Thyroid gland (tissue), 4 donors: Measurements from ENCODE around the gene TTC3.

Experiments used
- POLR2A ChIP-seq, 2 donors: fragments of 450-650 bp; IDR thresholded peaks; one replicate each; pipeline ENCODE4 v1.6.1; 2017; ENCODE audit warnings: antibody characterized with exemption in 2 of 2, mild to moderate bottlenecking in 2 of 2, moderate library complexity in 1 of 2
- TF ChIP-seq, protein P1 (sequence below), 6 experiments: fragments of 200-600 bp in 3 of 6; fragments of 450-650 bp in 3 of 6; sonication (generic) in 3 of 6; IDR thresholded peaks; one replicate each; pipeline ENCODE4 v1.5.1; 2016 to 2019; ENCODE audit warnings: antibody characterized with exemption in 6 of 6, mild to moderate bottlenecking in 2 of 6, inconsistent platforms in 1 of 6, moderate library complexity in 1 of 6

DNA sequence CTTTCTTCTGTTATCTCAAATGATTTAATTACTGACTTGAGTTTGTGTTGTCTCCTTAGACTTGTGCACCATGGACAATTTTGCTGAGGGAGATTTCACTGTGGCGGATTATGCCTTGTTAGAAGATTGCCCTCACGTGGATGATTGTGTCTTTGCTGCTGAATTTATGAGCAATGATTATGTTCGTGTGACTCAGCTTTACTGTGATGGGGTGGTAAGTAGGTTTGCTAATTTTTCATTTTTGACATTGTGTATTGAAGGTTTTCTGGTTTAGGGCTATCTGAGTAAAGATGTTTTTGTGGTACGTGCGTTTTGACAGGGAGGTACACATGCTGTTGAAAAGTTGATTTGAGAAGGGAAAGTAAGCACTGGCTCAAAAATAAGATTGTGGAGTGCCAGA, 14.1 kb downstream of the TTC3 start:
- TF ChIP-seq, protein P1, sequence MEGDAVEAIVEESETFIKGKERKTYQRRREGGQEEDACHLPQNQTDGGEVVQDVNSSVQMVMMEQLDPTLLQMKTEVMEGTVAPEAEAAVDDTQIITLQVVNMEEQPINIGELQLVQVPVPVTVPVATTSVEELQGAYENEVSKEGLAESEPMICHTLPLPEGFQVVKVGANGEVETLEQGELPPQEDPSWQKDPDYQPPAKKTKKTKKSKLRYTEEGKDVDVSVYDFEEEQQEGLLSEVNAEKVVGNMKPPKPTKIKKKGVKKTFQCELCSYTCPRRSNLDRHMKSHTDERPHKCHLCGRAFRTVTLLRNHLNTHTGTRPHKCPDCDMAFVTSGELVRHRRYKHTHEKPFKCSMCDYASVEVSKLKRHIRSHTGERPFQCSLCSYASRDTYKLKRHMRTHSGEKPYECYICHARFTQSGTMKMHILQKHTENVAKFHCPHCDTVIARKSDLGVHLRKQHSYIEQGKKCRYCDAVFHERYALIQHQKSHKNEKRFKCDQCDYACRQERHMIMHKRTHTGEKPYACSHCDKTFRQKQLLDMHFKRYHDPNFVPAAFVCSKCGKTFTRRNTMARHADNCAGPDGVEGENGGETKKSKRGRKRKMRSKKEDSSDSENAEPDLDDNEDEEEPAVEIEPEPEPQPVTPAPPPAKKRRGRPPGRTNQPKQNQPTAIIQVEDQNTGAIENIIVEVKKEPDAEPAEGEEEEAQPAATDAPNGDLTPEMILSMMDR (IDR thresholded peaks at IDR 0.05) = no peak
- no peak for TF ChIP-seq POLR2A (IDR thresholded peaks at IDR 0.05)
